Posterior vena cava (tissue), 2 donors: ENCODE results near the gene LSM4. TPM values are rescaled to one million over a fixed set of nuclear protein-coding genes. Genes with fewer than 3 reads are reported as not detected.

Source experiments
- DNase-seq: peaks from one replicate; pipeline ENCODE4 v3.0.0-alpha.2; 2020; ENCODE audit warnings: low spot score
- intact Hi-C, 2 donors: fragments of 100-400 bp; cut with DNase I; formaldehyde crosslinking; loops; one replicate each; pipeline versions ENCODE4 v1.14.1 to v1.14.2; 2022 to 2023
- total RNA-seq, 2 donors: library from RNA; stranded (reverse); fragmentation: NEBNext Ultra II Directional; extraction: Animal tissue kit (Norgen Biotek cat#: 25700); gene quantifications; one replicate each; pipeline ENCODE4 v1.2.1, GENCODE V29; 2021
- donor health status: DM: yes; HTN: yes; CAD: no.
- donor health status: DM: yes; HTN: yes; CAD: no.

Gene LSM4
- total RNA-seq, 2 donors from 2014 or later, result 44.4 to 46.9 TPM

- DNase-seq, result no peak
- intact Hi-C loops, result loop anchor here (5.0 kb wide), 1 partner anchor 37 kb away; the partner anchor contains the start of gene LSM4 (in 2 of the 2)
Observed at GRCh38 chr19:18284712-18285360, 38.0 kb downstream of the LSM4 start.

GRCh38 chr19:18283338-18283737 is 39.5 kb downstream of the LSM4 start:
- intact Hi-C loops, result loop anchor here in 1 of 2 donors (5.0 kb wide), 1 partner anchor 39 kb away; the partner anchor contains the start of gene LSM4
- DNase-seq, result no peak

GRCh38 chr19:18282788-18283141 is 40.1 kb downstream of the LSM4 start:
- intact Hi-C loops, result loop anchor here in 1 of 2 donors (5.0 kb wide), 1 partner anchor 40 kb away; the partner anchor contains the start of gene LSM4
- no peak for DNase-seq

- intact Hi-C loops, result loop anchor here in 1 of 2 donors (5.0 kb wide), 1 partner anchor 40 kb away; the partner anchor contains the start of gene LSM4
- DNase-seq, result no peak
Observed at GRCh38 chr19:18282021-18282787, 40.7 kb downstream of the LSM4 start.

- intact Hi-C loops, result loop anchor here in 1 of 2 donors (5.0 kb wide), 1 partner anchor 41 kb away; the partner anchor contains the start of gene LSM4
- DNase-seq, result peak; percentile 99
Observed at GRCh38 chr19:18281082-18282020, 41.5 kb downstream of the LSM4 start, which contains the start of gene JUND. Gene JUND (minus strand): TSS chr19:18281622. CDS start chr19:18281484, 138 bp downstream.

- intact Hi-C loops, result loop anchor here in 1 of 2 donors (5.0 kb wide), 1 partner anchor 42 kb away; the partner anchor contains the start of gene LSM4
- DNase-seq, result peak; percentile 93
Observed at GRCh38 chr19:18280247-18281081, 42.4 kb downstream of the LSM4 start.

GRCh38 chr19:18279516-18280246 is 43.2 kb downstream of the LSM4 start:
- peak; percentile 96 for DNase-seq
- intact Hi-C loops, result loop anchor here (5.0 to 10.0 kb wide), 2 partner anchors 43 to 135 kb away; partner anchors contain the start of genes LSM4 (in 1 of the 2) and SSBP4 (in 1 of the 2)

GRCh38 chr19:18279266-18279515 is 43.7 kb downstream of the LSM4 start:
- intact Hi-C loops, result loop anchor here in 1 of 2 donors (10.0 kb wide), 1 partner anchor 136 kb away; the partner anchor contains the start of gene SSBP4

GRCh38 chr19:18278521-18279265 is 44.2 kb downstream of the LSM4 start:
- DNase-seq, result no peak
- intact Hi-C loops, result loop anchor here in 1 of 2 donors (10.0 kb wide), 1 partner anchor 136 kb away; the partner anchor contains the start of gene SSBP4

More at GRCh38 chr19:18279266-18279515, 43.7 kb downstream of the LSM4 start:
- no peak for DNase-seq

GRCh38 chr19:18274781-18275356 is 48.0 kb downstream of the LSM4 start:
- peak; percentile 96 for DNase-seq
- intact Hi-C loops, result loop anchor here in 1 of 2 donors (10.0 kb wide), 1 partner anchor 140 kb away; the partner anchor contains the start of gene SSBP4

- intact Hi-C loops, result loop anchor here in 1 of 2 donors (10.0 kb wide), 1 partner anchor 141 kb away; the partner anchor contains the start of gene SSBP4
Observed at GRCh38 chr19:18274219-18274780, 48.6 kb downstream of the LSM4 start, which contains the start of gene IQCN. Gene IQCN (minus strand): TSS chr19:18274452. CDS start chr19:18269478, 4,974 bp downstream.

GRCh38 chr19:18273561-18274218 is 49.2 kb downstream of the LSM4 start:
- intact Hi-C loops, result loop anchor here in 1 of 2 donors (10.0 kb wide), 1 partner anchor 141 kb away; the partner anchor contains the start of gene SSBP4
- no peak for DNase-seq

More at GRCh38 chr19:18274219-18274780, 48.6 kb downstream of the LSM4 start, which contains the start of gene IQCN:
- DNase-seq, result no peak

- no peak for DNase-seq
- intact Hi-C loops, result loop anchor here in 1 of 2 donors (10.0 kb wide), 1 partner anchor 143 kb away; the partner anchor contains the start of gene SSBP4
Observed at GRCh38 chr19:18271433-18271841, 51.4 kb downstream of the LSM4 start.

- no peak for DNase-seq
- intact Hi-C loops, result loop anchor here in 1 of 2 donors (10.0 kb wide), 1 partner anchor 144 kb away; the partner anchor contains the start of gene SSBP4
Observed at GRCh38 chr19:18270326-18270725, 52.5 kb downstream of the LSM4 start.
